Dedifferentiated amniotic fluid mesenchymal stem cell (primary cell): Measurements from ENCODE around the gene PDE8A.

Experiments used
- DNase-seq: peaks from one replicate; pipeline ENCODE4 v3.0.0-alpha.2; 2016; ENCODE audit errors: extremely low spot score

PDE8A gene

GRCh38 chr15:85073556-85074194, 92.0 kb downstream of the PDE8A start:
- DNase-seq, result no peak

- no peak for DNase-seq
Measured at GRCh38 chr15:85086855-85087254, 105.2 kb downstream of the PDE8A start.

- no peak for DNase-seq
Measured at GRCh38 chr15:85088300-85088699, 106.6 kb downstream of the PDE8A start.

- DNase-seq, result no peak
Measured at GRCh38 chr15:85089929-85090597, 108.4 kb downstream of the PDE8A start.

GRCh38 chr15:85091990-85092389, 110.3 kb downstream of the PDE8A start:
- DNase-seq, result no peak

GRCh38 chr15:85094685-85095084, 113.0 kb downstream of the PDE8A start:
- no peak for DNase-seq

- no peak for DNase-seq
Measured at GRCh38 chr15:85095566-85095965, 113.9 kb downstream of the PDE8A start.

- no peak for DNase-seq
Measured at GRCh38 chr15:85097250-85097649, 115.6 kb downstream of the PDE8A start.

- peak; percentile 28 for DNase-seq
Measured at GRCh38 chr15:85097725-85098124, 116.1 kb downstream of the PDE8A start.

- DNase-seq, result no peak
Measured at GRCh38 chr15:85099195-85099803, 117.6 kb downstream of the PDE8A start.

- no peak for DNase-seq
Measured at GRCh38 chr15:85100186-85100937, 118.7 kb downstream of the PDE8A start.

GRCh38 chr15:85104584-85104983, 122.9 kb downstream of the PDE8A start:
- DNase-seq, result no peak

GRCh38 chr15:85108136-85108535, 126.5 kb downstream of the PDE8A start:
- no peak for DNase-seq

- DNase-seq, result no peak
Measured at GRCh38 chr15:85109333-85109732, 127.7 kb downstream of the PDE8A start.

GRCh38 chr15:85112997-85113396, 131.3 kb downstream of the PDE8A start:
- DNase-seq, result no peak

GRCh38 chr15:85114886-85115285, 133.2 kb downstream of the PDE8A start:
- DNase-seq, result no peak

GRCh38 chr15:85116066-85116465, 134.4 kb downstream of the PDE8A start:
- DNase-seq, result no peak

GRCh38 chr15:85116494-85116893, 134.8 kb downstream of the PDE8A start:
- DNase-seq, result no peak

GRCh38 chr15:85116925-85117646, 135.4 kb downstream of the PDE8A start:
- DNase-seq, result no peak

GRCh38 chr15:85118173-85118572, 136.5 kb downstream of the PDE8A start:
- DNase-seq, result no peak

GRCh38 chr15:85118581-85118980, 136.9 kb downstream of the PDE8A start:
- no peak for DNase-seq
